GM18505 (cell line): ENCODE measurements around the gene HIVEP3.

Experiments used
- ATAC-seq: cut with Tn5 transposase; IDR thresholded peaks from one replicate; pipeline ENCODE4 v1.9.1; 2021; ENCODE audit not compliant: unreplicated experiment
- POLR2A ChIP-seq: IDR thresholded peaks from 4 replicates; pipeline ENCODE4 v1.6.1; 2011; ENCODE audit warnings: borderline replicate concordance; ENCODE audit not compliant: insufficient read depth, insufficient read length; ENCODE audit errors: extremely low read depth

The HIVEP3 gene

DNA sequence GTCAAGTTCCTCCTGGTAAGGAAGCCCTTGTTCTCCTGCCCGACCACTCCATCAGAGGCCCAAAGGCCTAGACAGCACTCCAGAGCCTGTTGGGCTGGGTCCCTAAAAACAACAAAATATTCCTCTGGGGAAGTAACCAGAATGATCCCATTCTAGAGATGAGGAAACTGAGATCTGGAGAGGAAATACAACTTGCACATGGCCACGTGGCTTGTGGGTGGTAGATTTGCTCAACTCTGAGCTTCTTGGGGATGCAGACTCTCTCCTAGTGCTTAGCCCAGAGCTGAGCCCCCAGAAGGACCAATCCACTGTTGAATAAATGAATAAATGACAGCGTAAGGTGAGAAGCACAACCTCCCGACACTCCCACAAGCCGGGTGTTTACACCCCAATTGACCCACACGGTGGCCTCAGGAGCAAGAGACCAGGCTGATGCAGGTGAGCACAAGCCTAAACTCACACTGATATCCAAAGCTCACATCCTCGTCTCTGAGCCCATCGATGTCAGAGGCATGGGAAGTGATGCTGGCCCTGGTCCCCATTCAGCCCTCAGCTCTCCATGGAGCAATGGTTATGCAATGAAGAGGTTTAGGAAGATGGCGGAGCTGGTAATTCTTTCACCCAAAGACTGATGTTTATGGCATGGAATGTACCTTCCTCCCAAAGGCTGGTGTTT lies 261.8 kb downstream of the HIVEP3 start:
- TF ChIP-seq POLR2A = no peak

GRCh38 chr1:41656068-41656467 lies 262.7 kb downstream of the HIVEP3 start:
- TF ChIP-seq POLR2A = no peak
- no peak for ATAC-seq

More for the DNA sequence above, 261.8 kb downstream of the HIVEP3 start:
- ATAC-seq = no peak

- no peak for TF ChIP-seq POLR2A
- no peak for ATAC-seq
Observed at GRCh38 chr1:41655632-41656031, 263.1 kb downstream of the HIVEP3 start.

GRCh38 chr1:41653574-41653973 lies 265.1 kb downstream of the HIVEP3 start:
- ATAC-seq = no peak
- no peak for TF ChIP-seq POLR2A

GRCh38 chr1:41652384-41653265 lies 266.1 kb downstream of the HIVEP3 start:
- ATAC-seq = no peak

GRCh38 chr1:41650028-41650880 lies 268.5 kb downstream of the HIVEP3 start:
- no peak for TF ChIP-seq POLR2A
- ATAC-seq = no peak

More at GRCh38 chr1:41652384-41653265, 266.1 kb downstream of the HIVEP3 start:
- no peak for TF ChIP-seq POLR2A

GRCh38 chr1:41649396-41650027 lies 269.2 kb downstream of the HIVEP3 start:
- no peak for TF ChIP-seq POLR2A
- ATAC-seq = no peak

GRCh38 chr1:41648844-41649243 lies 269.9 kb downstream of the HIVEP3 start:
- no peak for TF ChIP-seq POLR2A
- ATAC-seq = no peak

DNA sequence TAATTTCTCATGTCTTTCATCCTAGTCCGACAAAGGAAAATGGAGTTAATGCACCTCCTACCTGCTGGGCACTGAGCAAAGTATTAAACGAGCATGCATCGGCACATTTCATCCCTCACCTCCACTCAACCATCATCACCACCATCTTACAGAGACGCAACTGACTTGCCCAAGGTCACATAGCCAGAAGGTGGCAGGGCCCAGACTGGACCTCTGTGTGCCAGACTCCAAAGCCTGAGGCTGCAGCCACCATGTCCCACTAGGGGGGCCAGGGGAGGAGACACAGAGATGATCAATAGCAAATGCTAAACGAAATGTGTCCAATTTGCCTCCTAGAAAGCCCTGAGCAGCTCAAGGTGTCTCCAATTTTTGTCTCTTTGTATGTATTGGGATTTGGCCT lies 270.5 kb downstream of the HIVEP3 start:
- no peak for TF ChIP-seq POLR2A
- no peak for ATAC-seq

DNA sequence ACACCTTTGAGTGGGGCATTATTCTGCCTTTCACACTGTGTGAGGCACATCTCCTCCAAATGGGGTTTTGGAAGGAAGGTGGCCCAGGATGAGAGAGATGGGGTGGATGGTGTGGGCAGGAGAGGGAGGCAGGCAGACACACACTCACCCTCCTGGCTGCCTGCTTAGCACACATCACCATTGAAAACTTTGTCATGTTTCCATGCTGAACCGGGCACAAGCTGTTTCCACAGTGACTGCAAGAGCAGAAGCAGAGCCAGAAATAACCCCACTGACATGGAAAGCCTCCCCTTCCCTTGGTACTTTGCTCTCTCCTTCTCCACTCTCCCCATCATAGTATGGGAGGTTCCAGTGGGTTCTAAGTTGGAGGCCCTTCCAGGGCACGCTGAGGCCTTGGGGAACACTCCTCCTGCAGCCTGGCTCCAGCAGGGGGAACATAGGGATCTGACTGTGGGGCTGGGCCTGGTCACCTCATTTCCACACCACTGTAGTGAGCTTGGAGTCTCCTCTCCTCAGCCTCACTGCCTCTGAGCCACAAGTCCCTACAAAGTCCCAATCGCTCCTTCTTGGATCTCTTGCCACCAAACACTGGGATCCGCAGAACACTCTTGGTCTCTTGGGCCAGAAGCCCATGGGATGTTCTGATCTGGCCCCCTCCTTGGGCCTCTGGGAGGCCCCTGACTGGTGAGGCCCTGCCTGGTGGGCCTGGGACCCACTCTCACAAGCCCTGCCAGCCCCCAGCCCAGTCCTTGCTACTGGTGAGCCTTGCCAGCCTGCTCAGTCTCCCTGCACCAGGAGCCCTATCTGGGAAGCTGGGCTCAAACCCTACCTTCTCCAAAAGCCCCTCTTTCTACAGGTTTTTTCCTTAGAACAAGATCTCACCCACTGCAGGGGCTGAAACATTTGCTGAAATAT lies 271.2 kb downstream of the HIVEP3 start:
- TF ChIP-seq POLR2A = no peak
- ATAC-seq = no peak

GRCh38 chr1:41646186-41646585 lies 272.5 kb downstream of the HIVEP3 start:
- TF ChIP-seq POLR2A = no peak

GRCh38 chr1:41645062-41645461 lies 273.7 kb downstream of the HIVEP3 start:
- no peak for ATAC-seq
- TF ChIP-seq POLR2A = no peak

More at GRCh38 chr1:41646186-41646585, 272.5 kb downstream of the HIVEP3 start:
- ATAC-seq = no peak
